GM12801 (cell line): ENCODE measurements around the gene FAM222A.

Experiments used
- TF ChIP-seq, protein P1 (sequence below): IDR thresholded peaks from one replicate; pipeline ENCODE4 v1.5.1; 2011; ENCODE audit warnings: control low read depth; ENCODE audit not compliant: insufficient read length; ENCODE audit errors: extremely low read depth

The FAM222A gene

DNA sequence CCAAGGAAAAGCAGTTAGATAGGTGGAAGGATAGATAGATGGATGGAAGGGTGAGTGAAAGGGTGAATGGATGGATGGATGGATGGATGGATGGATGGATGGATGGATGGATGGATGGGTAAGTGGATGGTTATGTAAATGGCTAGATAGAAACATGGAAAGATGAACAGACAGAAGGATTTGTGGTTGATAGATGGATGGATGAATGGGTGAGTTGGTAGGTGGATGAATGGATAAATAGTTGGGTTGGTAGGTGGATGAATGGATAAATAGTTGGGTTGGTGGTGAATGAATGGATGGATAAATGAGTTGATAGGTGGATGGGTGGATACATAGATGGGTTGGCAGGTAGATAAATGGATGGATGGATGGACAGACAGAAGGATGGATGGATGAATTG lies 30.3 kb upstream of the FAM222A start:
- TF ChIP-seq, protein P1, sequence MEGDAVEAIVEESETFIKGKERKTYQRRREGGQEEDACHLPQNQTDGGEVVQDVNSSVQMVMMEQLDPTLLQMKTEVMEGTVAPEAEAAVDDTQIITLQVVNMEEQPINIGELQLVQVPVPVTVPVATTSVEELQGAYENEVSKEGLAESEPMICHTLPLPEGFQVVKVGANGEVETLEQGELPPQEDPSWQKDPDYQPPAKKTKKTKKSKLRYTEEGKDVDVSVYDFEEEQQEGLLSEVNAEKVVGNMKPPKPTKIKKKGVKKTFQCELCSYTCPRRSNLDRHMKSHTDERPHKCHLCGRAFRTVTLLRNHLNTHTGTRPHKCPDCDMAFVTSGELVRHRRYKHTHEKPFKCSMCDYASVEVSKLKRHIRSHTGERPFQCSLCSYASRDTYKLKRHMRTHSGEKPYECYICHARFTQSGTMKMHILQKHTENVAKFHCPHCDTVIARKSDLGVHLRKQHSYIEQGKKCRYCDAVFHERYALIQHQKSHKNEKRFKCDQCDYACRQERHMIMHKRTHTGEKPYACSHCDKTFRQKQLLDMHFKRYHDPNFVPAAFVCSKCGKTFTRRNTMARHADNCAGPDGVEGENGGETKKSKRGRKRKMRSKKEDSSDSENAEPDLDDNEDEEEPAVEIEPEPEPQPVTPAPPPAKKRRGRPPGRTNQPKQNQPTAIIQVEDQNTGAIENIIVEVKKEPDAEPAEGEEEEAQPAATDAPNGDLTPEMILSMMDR = no peak

DNA sequence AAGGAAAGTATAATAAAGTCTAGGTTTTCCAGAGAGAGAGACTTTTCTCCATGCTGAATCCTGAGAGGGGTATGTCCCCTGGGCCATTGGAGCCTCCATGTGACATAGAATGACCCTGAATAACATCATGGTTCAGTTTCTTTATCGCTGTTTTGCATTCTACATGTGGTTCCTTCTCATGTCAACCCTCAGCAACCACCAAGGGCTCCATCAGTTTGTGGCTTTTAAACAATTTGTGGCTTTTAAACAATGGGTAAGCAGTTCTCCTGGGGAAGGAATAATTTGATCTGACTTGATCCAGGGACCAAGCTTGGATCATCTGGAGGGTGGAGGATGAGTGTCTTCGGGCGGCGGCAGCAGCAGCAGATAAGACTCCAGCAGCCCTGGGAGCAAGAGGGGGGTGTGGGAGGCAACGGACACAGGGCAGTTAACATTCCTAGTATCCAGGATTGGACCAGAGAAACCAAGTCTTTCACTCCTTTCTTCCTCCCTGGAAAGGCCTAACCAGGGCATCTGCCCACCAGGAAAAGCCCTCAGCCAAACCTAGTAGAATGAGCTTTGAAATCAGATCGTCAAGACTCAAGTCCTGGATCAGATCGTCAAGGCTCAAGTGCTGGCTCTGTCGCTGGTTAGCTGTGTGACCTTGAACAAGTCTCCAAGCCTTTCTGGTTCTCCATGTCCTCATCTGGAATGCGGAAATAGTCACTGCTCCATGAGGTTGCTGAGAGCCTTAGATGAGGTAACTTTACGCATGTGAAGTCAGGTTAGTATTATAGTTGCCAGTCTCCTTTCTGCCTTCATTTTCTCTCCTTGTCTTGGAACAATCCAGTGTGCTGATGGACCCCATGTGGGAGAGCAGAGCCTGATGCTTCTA lies 27.8 kb upstream of the FAM222A start:
- TF ChIP-seq, protein P1 = no peak

DNA sequence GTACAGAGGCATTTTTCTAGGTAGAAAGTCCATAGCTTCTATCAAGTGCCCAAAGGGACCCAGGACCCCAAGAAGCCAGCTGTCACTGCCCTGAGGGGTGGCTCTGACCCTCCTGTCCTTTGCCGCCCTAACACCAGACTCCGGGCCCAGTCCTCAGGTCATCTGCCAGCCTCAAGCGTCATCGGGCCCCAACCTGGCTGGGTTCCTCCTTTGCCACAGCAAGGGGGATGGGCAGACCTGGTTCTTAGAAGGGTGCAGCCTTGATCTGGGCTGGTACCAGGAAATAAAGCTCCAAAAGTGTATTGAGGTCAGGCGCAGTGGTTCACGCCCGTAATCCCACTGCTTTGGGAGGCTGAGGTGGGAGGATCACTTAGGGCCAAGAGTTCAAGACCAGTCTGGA lies 27.1 kb upstream of the FAM222A start:
- TF ChIP-seq, protein P1 = no peak

DNA sequence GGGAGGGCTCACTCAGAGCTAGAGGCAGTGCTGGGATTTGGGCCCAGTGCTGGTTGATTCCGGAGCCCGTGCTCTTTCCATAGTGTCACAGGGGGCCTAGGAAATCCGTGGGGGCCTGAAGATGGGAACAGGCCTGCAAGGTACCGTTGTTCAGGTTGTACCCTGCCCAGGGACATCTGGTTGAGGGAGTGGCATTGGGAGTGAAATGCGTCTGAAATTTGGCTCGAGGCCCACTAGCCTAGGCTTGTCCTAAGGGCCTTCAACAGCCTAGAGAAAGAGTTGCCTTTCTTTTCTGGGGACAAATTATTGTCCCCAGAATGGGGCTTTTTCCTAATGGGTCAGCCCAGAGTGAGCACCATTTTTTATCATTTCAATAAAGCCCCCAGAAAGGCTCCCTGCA lies 26.4 kb upstream of the FAM222A start:
- TF ChIP-seq, protein P1 = no peak

DNA sequence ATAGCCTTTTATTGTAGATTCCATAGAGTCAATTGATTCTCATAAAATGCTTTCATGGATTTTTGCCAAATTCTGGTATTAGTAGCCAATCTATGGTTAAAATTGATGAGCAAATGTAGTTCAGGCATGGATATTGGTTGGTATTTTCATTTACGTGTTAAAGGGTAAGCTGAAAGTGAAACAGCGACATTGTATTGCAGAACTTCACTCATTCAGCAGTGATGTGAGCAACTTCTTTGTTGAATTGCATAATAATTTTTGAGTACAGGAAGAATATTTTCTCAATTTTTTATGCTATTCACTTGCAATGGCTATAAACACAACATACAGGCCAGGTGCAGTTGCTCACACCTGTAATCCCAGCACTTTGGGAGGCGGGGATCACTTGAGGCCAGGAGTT lies 24.2 kb upstream of the FAM222A start:
- TF ChIP-seq, protein P1 = no peak

DNA sequence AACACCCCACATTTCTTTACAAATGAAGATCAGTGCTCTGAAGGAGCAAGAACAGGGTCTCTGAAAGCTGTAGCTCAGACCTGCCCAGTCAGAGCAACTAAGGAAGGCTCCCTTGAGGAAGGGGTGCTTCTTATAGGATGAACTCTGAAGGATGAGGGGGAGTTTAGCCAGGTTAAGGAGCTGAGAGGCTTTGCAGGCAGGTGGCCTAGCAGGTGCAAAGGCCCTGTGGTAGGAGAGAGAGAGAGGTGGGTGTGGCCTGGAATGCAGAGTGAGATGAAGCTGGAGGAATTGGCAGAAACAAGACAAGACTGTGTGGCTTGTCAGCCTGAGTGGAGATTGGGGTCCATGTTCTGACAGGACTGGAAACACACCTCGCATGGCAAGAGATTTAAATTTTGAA lies 20.5 kb upstream of the FAM222A start:
- TF ChIP-seq, protein P1 = no peak

DNA sequence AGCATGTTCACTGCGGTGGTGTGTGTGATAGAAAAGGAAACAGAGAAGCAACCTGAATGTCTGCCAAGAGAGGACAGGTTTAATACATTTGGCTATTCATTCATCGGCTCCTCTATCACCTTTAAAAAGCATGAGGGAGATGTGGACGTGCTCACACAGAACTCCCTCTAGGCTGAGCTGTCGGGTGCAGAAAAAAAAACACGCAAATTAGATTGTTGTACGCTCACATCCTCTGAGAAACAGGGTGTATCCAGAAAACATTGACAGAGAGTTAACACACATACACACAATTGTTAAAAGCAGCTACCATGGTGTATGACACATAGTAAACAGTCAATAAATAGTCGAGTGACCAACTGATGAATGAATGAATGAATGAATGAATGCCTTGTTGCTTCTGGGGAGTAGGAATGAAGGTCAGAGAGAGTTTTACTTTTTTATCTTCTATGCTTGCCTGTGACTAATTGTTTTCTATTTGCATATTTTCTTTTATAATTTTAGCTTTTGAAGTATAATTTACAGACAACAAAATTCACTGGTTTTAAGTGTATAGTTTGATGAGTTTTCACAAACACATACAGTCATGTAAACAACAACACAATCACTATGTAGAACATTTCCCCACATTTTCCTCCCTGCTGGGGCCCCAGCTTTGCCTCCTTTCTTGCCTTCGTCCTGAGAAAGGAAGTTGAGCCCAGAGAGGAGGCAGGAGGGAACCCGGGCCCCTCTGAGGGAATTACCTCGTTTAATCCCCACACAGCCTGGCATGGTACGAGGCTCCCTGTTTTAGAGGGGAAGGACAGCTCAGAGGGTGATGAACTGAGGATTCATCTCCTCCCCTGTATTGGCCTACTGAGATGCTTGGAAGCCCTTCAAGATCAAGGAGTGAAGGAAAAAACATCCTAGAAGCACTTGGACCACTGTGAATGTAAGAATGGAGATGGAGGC lies 19.7 kb upstream of the FAM222A start:
- TF ChIP-seq, protein P1 = no peak
